Activated CD4-positive, alpha-beta T cell treated with anti-CD3 and anti-CD28 coated beads, Interleukin-2, Interleukin-4, amounts not matched to agents 100 ng/mL and 50 ng/mL, durations not matched to agents 16 hours and 8 hours (primary cell): Measurements from ENCODE around the gene HOXC10.

Source experiments
- DNase-seq: peaks from one replicate; pipeline ENCODE4 v3.0.0-alpha.2; 2020; ENCODE audit warnings: low spot score

Gene HOXC10

DNA sequence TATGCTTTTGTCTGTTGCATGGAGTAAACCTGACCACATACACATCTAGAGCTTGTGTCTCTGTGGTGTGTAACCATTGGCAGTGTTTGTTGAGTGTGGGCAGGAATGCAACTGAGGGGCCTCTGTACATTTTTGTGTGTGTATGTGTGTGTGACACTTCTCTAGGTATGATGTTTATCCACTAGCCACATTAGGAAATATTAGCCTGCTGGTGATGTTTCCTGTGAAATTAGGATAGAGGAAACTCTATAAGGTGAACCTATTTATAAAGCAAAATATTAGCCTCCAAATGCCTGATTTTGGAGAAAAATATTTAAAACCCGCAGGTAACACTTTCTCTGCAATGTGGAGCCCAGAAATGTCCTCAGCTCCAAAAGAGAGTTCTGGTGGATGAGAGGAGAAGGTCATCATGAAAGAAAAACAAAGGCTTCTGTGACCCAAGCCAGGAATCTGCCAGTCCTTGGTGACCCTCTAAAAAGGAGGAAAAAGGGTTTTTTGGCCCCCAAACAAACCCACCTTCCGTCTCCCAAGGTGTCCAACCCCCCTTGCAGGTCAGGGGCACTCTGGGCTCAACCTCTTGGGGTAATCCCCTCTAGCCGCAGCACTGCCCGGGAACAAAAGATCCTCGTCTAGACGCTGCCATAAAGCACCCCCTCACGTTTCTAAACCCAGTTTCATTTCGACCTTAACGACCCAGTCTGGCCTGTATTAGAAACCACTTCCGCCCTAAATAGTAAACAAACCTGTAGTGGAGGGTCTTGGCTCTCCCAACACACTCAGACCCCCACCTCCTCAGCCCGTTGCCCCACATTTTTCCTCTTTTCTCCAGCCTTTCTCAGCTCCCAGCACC, 7.1 kb upstream of the HOXC10 start:
- no peak for DNase-seq

DNA sequence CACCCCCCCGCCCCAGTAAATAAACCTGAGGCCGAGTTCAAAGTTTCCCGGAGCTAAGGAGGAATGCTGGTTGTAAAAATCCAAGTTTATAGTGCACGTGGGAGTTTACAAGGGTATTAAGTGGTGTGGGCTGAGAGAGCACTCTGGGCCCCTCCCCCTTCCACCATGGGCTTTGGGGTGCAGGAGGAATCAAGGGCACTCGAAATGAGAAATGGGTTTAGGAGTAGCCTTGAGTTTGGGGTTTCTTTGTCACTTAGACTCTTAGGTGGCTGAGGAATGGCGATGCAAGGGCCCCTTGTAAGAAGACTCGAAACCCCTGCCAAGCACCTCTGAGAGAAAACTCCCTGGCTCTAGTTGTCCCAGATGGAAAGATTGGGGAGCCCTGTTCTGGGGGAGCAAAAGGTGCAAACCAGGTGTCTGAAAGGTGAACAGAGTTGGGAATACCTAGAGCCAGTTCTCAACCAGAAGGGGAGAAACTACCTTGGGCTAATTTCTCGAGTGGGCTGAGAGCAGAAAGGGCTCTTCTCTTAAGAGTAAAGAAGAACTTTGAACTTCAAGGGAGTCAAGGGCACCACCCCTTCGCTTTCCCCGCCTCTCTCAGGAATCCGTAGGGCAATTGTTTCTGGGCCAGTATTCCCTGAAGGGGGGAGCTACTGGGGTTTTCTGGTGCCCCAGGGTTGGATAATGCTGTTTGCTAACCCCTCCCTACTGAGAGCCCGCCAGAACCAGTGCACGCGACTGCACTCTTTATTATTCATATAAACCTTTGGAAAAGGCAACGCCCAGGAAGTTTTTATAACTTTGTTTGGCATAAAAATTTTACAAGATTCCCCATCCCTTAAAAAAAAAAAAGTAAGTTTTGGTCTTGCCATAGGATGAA, 6.2 kb upstream of the HOXC10 start:
- DNase-seq: no peak

- no peak for DNase-seq
Observed at GRCh38 chr12:53980104-53980801, 4.7 kb upstream of the HOXC10 start.

GRCh38 chr12:53980802-53981496, 4.0 kb upstream of the HOXC10 start:
- DNase-seq: no peak

GRCh38 chr12:53981634-53982565, 3.0 kb upstream of the HOXC10 start:
- DNase-seq: no peak

DNA sequence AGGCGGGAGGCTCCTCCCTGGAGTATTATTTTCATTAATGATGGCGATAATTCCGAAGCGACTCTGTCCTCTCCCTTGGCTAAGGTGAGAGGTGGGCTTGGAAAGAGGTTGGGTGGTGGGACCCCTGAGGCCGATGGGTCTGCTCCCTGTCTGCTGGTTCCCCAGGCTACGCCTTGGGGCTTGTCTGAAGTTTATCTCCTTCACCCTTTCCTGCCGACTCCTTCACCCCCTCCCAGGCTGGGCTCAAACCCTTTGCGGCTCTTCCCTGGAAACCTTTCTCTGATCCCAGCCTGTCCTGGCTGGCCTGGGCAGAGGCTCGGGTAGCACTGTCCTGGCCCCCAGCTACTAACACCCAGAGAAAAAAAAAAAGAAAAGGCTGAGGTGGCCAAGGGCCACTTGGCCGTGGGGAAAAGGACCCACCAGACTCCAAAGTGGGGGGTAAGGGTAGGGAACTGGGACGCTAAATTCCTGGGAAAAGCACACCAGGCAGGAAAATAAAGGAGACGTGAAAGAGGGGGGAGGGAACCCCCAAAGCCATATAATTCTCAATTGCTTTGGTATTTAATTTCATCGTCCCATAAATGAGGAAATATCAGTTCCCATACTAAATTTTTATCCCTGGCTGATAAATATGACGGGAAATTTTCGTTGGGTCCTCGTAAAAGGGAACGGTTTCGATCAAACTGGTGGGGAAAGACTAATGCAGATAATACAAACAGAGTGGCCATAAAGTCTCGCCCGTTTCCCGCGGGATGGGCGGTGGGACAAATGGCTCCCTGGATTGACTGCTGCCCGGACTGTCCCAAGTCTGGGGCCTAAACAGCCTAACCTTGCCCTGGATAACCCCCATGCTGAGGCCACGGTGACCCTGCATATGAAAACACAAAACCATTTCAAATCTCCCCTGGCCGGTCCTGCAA, 2.0 kb upstream of the HOXC10 start:
- no peak for DNase-seq

- no peak for DNase-seq
Observed at GRCh38 chr12:53983568-53983949, 1.4 kb upstream of the HOXC10 start.

DNA sequence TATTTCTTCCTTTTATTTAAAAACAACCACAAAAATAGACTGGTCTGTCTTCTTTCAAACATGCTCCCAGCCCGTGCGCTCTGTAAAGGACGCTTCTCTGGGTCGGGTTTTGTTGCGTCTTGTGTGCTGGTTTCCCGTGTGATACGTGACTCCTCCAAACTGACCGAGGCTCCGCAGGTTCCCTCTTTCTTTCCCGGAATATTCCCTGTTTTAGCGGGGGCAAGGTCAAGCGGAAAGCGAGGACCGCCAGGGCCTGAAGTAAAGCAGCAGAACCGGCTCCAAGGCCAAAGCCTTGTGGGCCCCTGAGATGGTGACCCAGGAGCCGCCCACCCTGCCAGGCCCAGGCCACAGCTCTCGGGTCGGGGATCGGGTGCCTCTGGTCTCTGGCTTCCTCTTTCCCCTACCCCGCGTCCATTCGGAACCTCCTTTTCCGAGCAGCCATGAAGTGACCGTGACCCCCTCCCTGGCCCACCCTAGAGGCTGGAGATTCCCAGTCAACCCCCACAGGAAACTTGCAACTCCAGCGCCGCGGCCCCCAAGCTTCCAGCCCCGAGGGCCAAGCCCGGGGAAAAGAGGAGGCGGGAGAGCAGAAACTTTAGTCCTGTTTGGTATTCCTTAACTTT, 885 bp upstream of the HOXC10 start:
- no peak for DNase-seq

GRCh38 chr12:53985692-53985993, 697 bp downstream of the HOXC10 start:
- DNase-seq: no peak

DNA sequence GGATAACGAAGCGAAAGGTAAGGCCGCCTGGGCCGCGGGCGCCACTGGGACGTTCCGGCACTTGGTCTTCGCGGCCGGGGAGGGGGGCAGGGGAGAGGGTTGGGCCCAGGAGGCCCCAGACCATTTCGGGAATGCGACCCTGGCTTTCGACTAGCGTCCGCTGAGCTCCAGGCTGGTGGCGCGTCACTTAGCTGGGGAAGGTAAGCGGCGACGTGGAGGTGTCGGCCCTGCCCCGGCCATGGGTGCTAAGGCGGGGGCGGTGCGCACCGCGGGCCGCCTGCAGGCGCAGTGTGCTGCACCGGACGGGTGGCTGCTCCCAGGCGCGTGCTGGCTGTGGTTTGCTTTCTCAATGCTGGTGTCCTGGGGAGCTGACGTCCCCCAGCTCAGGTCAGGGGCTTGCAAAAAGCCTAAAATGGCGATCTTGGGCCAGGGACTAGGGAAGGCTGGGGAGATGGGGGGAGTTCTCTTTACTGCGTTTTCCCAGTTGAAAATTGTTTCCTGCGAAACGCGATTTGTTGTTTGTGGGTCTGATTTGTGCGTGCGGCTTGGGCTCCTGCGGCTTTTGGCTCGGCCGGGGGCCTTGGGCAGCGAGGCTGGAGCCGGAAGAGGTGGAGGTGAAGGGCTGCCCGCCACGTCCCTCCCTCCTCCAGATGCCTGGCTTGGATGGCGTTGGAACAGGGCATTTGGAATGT, 1.2 kb downstream of the HOXC10 start:
- DNase-seq: no peak

DNA sequence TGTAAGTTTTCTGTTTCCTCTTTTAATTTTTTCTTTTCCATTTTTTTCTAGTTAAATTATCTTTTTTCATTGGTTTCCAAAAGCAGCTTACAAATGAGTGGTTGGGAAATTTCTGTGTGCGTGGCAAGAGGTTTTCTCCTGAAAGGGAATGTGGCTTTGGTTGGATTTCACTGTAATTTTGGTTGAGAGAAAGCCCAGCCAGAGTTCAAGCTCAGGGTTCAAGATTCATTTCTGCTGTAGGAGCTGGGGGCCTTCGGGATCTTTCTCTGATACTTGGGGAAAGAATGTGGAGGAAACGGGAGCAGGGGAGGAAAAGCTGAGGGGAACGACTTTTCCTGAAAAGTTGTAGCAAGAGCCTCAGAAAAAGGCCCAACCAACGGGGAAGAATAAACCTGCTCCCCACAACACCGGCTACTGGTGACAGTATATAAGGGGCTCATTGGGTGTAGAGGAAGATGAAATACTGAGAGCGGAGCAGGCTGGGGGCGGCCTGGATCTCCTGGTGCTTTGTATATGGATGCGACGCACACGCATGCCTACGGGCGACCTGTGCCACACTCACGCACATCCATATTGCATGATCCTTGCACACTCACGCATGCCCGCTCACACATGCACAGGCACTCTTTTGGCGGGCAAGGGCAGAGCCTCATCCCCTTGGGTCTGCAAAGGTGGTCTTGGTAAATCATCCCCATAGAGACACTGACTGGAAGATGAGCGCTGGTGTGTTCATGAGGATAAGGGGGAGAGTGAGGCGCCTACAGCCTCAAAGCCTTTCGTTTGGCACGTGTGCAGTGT, 1.9 kb downstream of the HOXC10 start:
- no peak for DNase-seq

GRCh38 chr12:53987787-53988230, 2.9 kb downstream of the HOXC10 start:
- no peak for DNase-seq

DNA sequence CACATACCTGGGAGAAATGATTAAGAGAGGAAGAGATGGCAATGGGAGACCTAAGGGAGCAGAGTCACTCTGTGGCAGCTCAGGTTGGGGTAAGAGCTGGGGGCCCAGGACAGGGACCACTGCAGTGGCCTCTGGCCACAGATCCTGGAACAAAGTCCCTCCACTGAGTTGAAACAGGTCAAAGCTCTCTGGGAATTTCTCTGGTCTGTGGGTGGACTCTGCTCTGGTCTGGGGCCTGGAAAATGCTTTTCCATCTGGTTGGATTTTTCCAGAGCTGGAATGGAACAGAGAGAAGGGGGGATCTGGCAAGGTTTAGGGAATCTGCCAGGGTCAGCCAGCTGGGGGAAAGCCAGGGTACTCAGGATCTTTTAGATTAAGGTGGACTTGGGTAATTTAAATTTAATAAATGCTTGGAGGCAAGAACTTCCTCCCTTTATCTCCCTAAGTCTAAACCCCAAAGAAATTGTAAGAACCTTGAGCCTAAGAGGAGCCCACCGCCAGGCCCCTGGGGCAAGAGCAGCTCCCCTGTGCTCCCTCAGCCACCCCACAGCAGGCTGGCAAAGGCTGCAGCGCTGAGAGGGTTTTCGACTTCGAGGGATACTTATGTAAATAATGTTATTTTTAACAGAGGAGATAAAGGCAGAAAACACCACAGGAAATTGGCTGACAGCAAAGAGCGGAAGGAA, 3.7 kb downstream of the HOXC10 start:
- DNase-seq: no peak

GRCh38 chr12:53989227-53990113, 4.5 kb downstream of the HOXC10 start:
- peak; percentile 51 for DNase-seq

- DNase-seq: no peak
Observed at GRCh38 chr12:53990311-53991076, 5.5 kb downstream of the HOXC10 start.

DNA sequence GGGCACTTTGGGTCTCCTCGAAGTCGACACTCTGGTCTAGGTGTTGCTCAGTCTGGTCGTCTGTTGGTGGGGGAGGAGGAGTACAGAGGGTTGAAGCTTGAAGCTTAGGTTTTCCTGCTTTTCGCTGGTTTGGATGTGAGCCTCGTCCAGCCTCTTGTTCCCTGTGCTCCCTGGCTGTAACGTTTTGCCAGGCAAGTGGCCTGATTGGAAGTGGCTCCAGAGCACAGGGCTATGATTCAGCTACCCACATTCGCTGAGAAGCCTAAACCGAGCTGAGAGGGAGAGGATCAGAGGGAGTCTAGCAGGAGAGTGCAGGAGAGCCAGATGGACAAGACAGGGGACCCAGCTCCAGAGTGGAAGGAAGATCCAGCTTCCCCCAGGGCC, 6.1 kb downstream of the HOXC10 start:
- no peak for DNase-seq
